ENCODE measurements around the gene TUBGCP4.
"Not testable (repeated sequence)": the region's sequence is repeated elsewhere in the genome, so short reads cannot be mapped to it uniquely, and the experiment has no call there.

TUBGCP4 gene

DNA sequence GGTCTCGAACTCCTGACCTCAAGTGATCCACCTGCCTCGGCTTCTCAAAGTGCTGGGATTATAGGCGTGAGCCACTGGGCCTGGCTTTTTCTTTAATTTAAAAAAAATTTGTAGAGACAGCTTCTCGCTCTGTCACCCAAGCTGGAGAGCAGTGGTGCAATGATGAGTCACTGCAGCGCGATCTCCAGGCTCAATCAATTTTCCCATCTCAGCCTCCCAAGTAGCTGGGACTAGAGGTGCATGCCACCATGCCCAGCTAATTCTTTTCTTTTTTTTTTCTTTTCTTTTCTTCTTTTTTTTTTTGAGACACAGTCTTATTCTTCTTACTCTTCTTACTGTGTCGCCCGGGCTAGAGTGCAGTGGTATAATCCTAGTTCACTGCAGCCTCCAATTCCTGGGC, 19.8 kb downstream of the TUBGCP4 start:
- CTCF ChIA-PET, result interaction anchor here (0.7 to 2.2 kb wide), 2 partner anchors 15 to 597 kb away, joined by 3 to 8 read pairs; no protein-coding TSS in a partner anchor
- TF ChIP-seq NFRKB (IDR thresholded peaks at IDR 0.05) (no peak), FOXM1 (IDR thresholded peaks at IDR 0.05; ENCODE audit: borderline replicate concordance) (no peak), FOXK2 (IDR thresholded peaks at IDR 0.05) (no peak), ZNF384 (IDR thresholded peaks at IDR 0.05) (no peak), ELF4 (IDR thresholded peaks at IDR 0.05) (no peak), ARNT (IDR thresholded peaks at IDR 0.05) (no peak), HDGF (IDR thresholded peaks at IDR 0.05; ENCODE audit: borderline replicate concordance) (no peak)
- POLR2A ChIA-PET, result no interaction called here
- DNase-seq (ENCODE audit: extremely low spot score), result no peak

DNA sequence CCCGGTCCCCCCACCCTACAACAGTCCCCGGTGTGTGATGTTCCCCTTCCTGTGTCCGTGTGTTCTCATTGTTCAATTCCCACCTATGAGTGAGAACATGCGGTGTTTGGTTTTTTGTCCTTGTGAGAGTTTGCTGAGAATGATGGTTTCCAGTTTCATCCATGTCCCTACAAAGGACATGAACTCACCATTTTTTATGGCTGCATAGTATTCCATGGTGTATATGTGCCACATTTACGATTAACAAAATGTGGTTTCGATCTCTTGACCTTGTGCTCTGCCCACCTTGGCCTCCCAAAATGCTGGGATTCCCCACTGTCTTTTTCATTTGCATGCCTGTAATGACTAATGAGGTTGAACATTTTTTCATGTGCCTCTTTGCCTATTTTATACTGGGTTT, 22.7 kb downstream of the TUBGCP4 start:
- CTCF ChIA-PET; DNase-seq (ENCODE audit: extremely low spot score); POLR2A ChIA-PET: not testable (repeated sequence)

DNA sequence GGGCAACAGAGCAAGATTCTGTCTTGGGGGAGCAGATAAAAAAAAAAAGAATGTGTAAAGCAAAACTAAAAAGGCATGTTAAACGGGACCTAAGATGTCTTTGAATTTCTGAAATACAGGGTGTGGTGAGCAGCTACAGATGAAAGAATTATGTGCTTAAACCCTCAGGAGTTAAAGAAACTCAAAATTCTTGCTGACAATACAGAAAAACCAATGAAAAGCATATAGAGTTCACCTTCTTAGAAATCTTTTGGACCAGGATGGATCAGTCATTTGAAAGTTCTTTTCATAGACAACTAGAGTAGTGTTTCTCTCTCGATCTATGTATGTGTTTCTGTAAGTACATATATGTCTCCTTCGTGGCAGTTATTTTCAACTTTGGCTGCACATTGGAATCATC, 31.4 kb downstream of the TUBGCP4 start:
- CTCF ChIA-PET, result no interaction called here
- POLR2A ChIA-PET, result interaction anchor here (1.0 kb wide), 1 partner anchor 15 kb away, joined by 3 read pairs; no protein-coding TSS in a partner anchor

DNA sequence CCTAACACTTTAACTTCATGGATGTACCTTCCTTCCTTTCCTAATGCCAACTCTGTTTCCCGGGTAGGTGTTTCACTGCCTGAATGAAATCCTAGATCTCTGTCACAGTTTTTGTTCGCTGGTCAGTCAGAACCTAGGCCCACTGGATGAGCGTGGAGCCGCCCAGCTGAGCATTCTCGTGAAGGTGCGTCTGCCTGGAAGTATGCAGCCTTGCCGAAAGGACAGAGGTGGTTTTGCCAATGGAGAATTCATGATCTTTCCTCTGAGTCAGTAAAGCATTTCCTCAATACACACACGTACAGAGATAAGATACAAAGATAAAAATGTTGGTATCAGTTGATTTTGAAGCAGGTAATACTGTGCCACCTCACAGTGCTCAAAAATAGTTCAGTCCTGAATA, 32.7 kb downstream of the TUBGCP4 start:
- no peak for DNase-seq (ENCODE audit: extremely low spot score)
- TF ChIP-seq, protein P1, sequence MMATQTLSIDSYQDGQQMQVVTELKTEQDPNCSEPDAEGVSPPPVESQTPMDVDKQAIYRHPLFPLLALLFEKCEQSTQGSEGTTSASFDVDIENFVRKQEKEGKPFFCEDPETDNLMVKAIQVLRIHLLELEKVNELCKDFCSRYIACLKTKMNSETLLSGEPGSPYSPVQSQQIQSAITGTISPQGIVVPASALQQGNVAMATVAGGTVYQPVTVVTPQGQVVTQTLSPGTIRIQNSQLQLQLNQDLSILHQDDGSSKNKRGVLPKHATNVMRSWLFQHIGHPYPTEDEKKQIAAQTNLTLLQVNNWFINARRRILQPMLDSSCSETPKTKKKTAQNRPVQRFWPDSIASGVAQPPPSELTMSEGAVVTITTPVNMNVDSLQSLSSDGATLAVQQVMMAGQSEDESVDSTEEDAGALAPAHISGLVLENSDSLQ (IDR thresholded peaks at IDR 0.05), result no peak
- TF ChIP-seq ELF4 (IDR thresholded peaks at IDR 0.05) (no peak), ARNT (IDR thresholded peaks at IDR 0.05) (no peak), CTBP1 (IDR thresholded peaks at IDR 0.05; ENCODE audit: borderline replicate concordance) (no peak)
- ChIA-PET CTCF (no interaction called here), POLR2A (interaction anchor here (1.0 kb wide), 1 partner anchor 14 kb away, joined by 3 read pairs; no protein-coding TSS in a partner anchor)

More for the DNA sequence above, 31.4 kb downstream of the TUBGCP4 start:
- DNase-seq (ENCODE audit: extremely low spot score), result no peak
- no peak for TF ChIP-seq FOXM1 (IDR thresholded peaks at IDR 0.05; ENCODE audit: borderline replicate concordance)
- no peak for TF ChIP-seq SUZ12 (IDR thresholded peaks at IDR 0.05)
- no peak for TF ChIP-seq HDGF (IDR thresholded peaks at IDR 0.05; ENCODE audit: borderline replicate concordance)
- TF ChIP-seq NFRKB (IDR thresholded peaks at IDR 0.05), result no peak
- TF ChIP-seq ZNF384 (IDR thresholded peaks at IDR 0.05), result no peak
- TF ChIP-seq LEF1 (IDR thresholded peaks at IDR 0.05; ENCODE audit: borderline replicate concordance), result no peak
- TF ChIP-seq L3MBTL2 (conservative IDR thresholded peaks at IDR 0.05), result no peak
- TF ChIP-seq FOXA1 (IDR thresholded peaks at IDR 0.05), result no peak

DNA sequence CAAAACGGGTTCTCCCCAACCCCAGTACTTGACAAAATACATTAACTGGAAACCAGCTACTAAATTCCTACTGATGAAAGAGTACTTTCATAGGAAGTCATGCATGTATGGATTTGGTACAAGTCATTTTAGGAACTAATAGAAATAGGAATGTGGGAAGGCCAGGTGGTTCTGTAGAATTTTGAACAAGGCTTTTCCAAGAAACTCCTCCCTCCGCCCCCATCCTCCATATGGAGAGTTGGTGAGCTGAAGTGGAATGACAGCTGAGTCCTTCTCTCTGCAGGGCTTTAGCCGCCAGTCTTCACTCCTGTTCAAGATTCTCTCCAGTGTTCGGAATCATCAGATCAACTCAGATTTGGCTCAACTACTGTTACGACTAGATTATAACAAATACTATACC, 33.2 kb downstream of the TUBGCP4 start:
- no peak for DNase-seq (ENCODE audit: extremely low spot score)
- ChIA-PET CTCF (no interaction called here), POLR2A (no interaction called here)
- no peak for TF ChIP-seq ZNF384 (IDR thresholded peaks at IDR 0.05)

DNA sequence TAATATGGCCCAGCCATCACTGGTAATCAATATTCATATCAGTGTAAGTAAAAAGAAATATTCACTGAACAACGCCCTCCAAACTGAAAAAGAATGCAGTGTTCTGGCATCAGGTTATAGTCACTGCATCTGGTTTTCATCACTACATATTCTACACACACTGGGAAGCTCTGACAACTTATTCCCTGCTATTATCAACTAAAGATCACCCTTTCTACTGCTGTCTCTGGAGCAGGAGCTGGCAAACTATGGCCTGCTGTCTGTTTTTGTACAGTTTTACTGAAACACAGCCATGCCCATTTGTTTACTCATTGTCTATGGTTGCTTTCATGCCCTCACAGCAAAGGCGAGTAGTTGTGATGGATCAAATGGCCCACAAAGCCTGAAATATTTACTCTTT, 35.3 kb downstream of the TUBGCP4 start:
- ChIA-PET CTCF (no interaction called here), POLR2A (no interaction called here)
- TF ChIP-seq LEF1 (IDR thresholded peaks at IDR 0.05; ENCODE audit: borderline replicate concordance) (no peak), ZNF384 (IDR thresholded peaks at IDR 0.05) (no peak), HDGF (IDR thresholded peaks at IDR 0.05; ENCODE audit: borderline replicate concordance) (no peak), SUZ12 (IDR thresholded peaks at IDR 0.05) (no peak)
- DNase-seq (ENCODE audit: extremely low spot score), result no peak

DNA sequence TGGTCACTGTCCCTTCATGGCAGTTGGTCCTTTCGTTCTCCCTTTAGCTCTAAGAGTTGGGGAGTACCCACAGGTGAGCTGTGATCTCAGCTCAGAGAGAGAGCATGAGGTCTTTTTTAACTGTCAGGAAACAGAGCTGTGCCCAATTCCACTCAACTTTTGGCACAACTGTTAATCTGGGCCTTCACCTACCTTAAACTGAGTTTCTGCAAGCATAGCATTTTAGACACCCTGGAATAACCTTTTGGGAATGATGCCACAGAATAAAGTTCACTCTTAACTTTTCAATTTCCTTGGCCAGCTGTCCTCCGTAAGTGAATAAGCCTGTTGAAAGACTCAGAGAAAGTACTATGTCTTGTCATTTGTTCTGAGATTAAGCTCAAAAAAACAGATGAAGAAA, 35.9 kb downstream of the TUBGCP4 start:
- no peak for DNase-seq (ENCODE audit: extremely low spot score)
- CTCF ChIA-PET, result no interaction called here
- TF ChIP-seq SUZ12 (IDR thresholded peaks at IDR 0.05), result no peak
- no peak for TF ChIP-seq NFRKB (IDR thresholded peaks at IDR 0.05)
- POLR2A ChIA-PET, result no interaction called here

DNA sequence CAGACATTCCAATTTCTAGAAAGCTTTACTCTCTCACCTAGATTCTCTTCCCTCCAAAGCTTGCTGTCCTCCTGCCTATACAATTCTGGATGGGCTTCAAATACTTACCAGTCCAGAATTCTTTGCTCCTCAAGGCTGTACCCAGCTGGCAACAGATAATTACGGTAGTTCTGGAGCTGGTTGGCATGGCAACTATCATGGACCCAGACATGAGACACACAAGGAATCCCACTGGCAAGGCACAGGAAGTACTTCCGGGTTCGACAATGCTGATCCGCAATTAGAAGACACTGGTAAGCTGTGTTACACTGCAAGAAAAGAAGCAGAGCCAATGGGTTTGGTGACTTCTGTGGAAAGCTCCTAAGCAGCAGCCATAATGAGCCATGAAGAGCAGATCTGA, 37.9 kb downstream of the TUBGCP4 start:
- TF ChIP-seq, protein P1 (IDR thresholded peaks at IDR 0.05), result no peak
- TF ChIP-seq FOXA1 (IDR thresholded peaks at IDR 0.05) (no peak), HDGF (IDR thresholded peaks at IDR 0.05; ENCODE audit: borderline replicate concordance) (no peak), TARDBP (IDR thresholded peaks at IDR 0.05) (no peak), ELF4 (IDR thresholded peaks at IDR 0.05) (no peak)
- POLR2A ChIA-PET, result no interaction called here
- CTCF ChIA-PET, result no interaction called here
- no peak for DNase-seq (ENCODE audit: extremely low spot score)

DNA sequence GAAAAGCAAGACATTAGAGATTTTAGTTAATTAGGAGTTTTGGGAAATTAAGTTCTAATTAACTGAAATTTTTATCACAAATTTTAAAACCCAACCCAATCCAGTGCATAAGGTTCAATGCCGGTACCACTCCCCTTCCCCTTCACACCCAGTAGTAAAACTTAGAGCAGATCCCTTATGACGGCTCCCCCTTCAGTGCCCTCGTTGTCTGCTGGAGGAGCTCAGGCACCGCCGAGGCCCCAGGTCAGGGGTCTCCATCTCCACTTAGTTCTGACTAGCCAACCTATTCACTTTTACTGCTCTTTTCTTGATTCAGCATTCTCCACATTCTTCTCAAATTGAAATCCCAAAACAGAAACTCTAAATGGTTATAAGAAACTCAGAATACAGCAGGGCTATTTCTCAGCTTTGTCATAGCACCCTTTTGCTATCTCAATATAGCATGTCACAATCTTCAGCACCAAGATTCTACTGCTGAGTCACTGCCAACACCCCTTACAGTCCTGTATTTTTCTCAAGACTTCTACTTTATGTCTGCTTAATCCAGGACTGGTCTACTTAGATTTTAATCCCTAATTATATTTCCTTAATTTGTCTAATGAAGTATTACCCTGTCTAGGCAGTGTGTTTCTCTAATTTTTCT, 39.8 kb downstream of the TUBGCP4 start:
- CTCF ChIA-PET, result no interaction called here
- no peak for DNase-seq (ENCODE audit: extremely low spot score)
- POLR2A ChIA-PET, result no interaction called here

More for the DNA sequence above, 39.8 kb downstream of the TUBGCP4 start:
- TF ChIP-seq SP1 (IDR thresholded peaks at IDR 0.05), result no peak
- TF ChIP-seq, protein P1 (IDR thresholded peaks at IDR 0.05), result no peak
